Caco-2 (cell line): ENCODE measurements around the gene GRIA3. TPM values are rescaled to one million over a fixed set of nuclear protein-coding genes. Genes with fewer than 3 reads are reported as not detected.

Source experiments
- BruUV-seq: library from RNA; stranded (reverse); fragments of 400-500 nt; replicated peaks from 2 replicates; lab custom pipeline; 2021; lab: Mats Ljungman, UMichigan
- CTCF ChIA-PET: fragments of 300-600 bp; sonication (Branson Sonifier 250); formaldehyde crosslinking; loops from one replicate; lab custom pipeline; 2022; ENCODE audit warnings: antibody characterized with exemption; lab: Charles Lee
- POLR2A ChIA-PET: fragments of 300-600 bp; sonication (Branson Sonifier 250); formaldehyde crosslinking; loops from one replicate; lab custom pipeline; 2022; ENCODE audit warnings: antibody characterized with exemption; lab: Charles Lee
- DNase-seq, 2 experiments: peaks; one replicate each; pipeline versions ENCODE4 v3.0.0 to v3.0.0-alpha.2; 2020 to 2022
- H3K27me3 ChIP-seq: replicated peaks from 2 replicates; pipeline ENCODE4 v1.6.0; 2011; ENCODE audit warnings: low read length; ENCODE audit not compliant: control insufficient read depth, insufficient read depth
- H3K36me3 ChIP-seq: 2 replicates; pipeline ENCODE4 v1.5.1; 2011; ENCODE audit warnings: low read length; ENCODE audit not compliant: control insufficient read depth, insufficient read depth
- H3K4me1 ChIP-seq: fragments of 250-450 bp; sonication (Bioruptor Pico); 2 replicates; pipeline ENCODE4 v1.5.1; 2020; ENCODE audit warnings: mild to moderate bottlenecking
- H3K4me3 ChIP-seq: 2 replicates; pipeline ENCODE4 v1.5.1; 2011; ENCODE audit warnings: low read depth, mild to moderate bottlenecking, control low read depth, low read length
- H3K9me3 ChIP-seq: fragments of 250-450 bp; sonication (Bioruptor Pico); 2 replicates; pipeline ENCODE4 v1.5.1; 2020; ENCODE audit warnings: mild to moderate bottlenecking, moderate library complexity
- H3K27ac Mint-ChIP-seq: one replicate; pipeline ENCODE4 v1.8.0; 2022; ENCODE audit warnings: mixed read lengths; ENCODE audit not compliant: unreplicated experiment
- H3K27me3 Mint-ChIP-seq: one replicate; pipeline ENCODE4 v1.8.0; 2022; ENCODE audit warnings: mixed read lengths; ENCODE audit not compliant: insufficient read depth, unreplicated experiment
- H3K36me3 Mint-ChIP-seq: one replicate; pipeline ENCODE4 v1.8.0; 2022; ENCODE audit warnings: mild to moderate bottlenecking, mixed read lengths; ENCODE audit not compliant: insufficient read depth, unreplicated experiment
- H3K4me1 Mint-ChIP-seq: one replicate; pipeline ENCODE4 v1.8.0; 2022; ENCODE audit warnings: low read depth, mixed read lengths; ENCODE audit not compliant: unreplicated experiment
- H3K4me3 Mint-ChIP-seq: one replicate; pipeline ENCODE4 v1.8.0; 2022; ENCODE audit warnings: mild to moderate bottlenecking, moderate library complexity, mixed read lengths; ENCODE audit not compliant: unreplicated experiment
- H3K9me3 Mint-ChIP-seq: one replicate; pipeline ENCODE4 v1.8.0; 2022; ENCODE audit warnings: mixed read lengths; ENCODE audit not compliant: unreplicated experiment
- CTCF ChIP-seq, 2 experiments: fragments of 200-600 bp in 1 of 2; IDR thresholded peaks; 1 replicate in 1 of 2; 2 replicates in 1 of 2; pipeline versions ENCODE4 v1.5.1 to v1.8.0; 2011 to 2022; ENCODE audit warnings: antibody characterized with exemption in 1 of 2, control low read depth in 1 of 2, inconsistent platforms in 1 of 2, low read depth in 1 of 2, low read length in 1 of 2, mild to moderate bottlenecking in 1 of 2, moderate library complexity in 1 of 2; ENCODE audit not compliant: insufficient read depth in 1 of 2, severe bottlenecking in 1 of 2, unreplicated experiment in 1 of 2
- intact Hi-C: fragments of 100-400 bp; cut with micrococcal nuclease; formaldehyde crosslinking; loops from one replicate; pipeline ENCODE4 v1.10.0; 2022; ENCODE audit not compliant: unreplicated experiment
- total RNA-seq: library from RNA; stranded (reverse); gene quantifications from 2 replicates; pipeline ENCODE4 v1.2.3, GENCODE V29; 2022

GRIA3 gene
- total RNA-seq, 1 experiment from 2014 or later, result not detected

- Histone ChIP-seq H3K4me3 (no peak overlapping the region), H3K4me1 (no peaks in the 10 kb centered on the region), H3K9me3 (no peaks in the 10 kb centered on the region), H3K27me3 (no peaks in the 10 kb centered on the region), H3K36me3 (no peaks in the 10 kb centered on the region)
- BruUV-seq, result no TSS peak
- peak in 1 of 2 experiments; percentile 0 for DNase-seq
- Mint-ChIP-seq H3K9me3 (no peaks in the 10 kb centered on the region), H3K4me3 (no peak overlapping the region), H3K27ac (no peak overlapping the region), H3K36me3 (no peaks in the 10 kb centered on the region), H3K27me3 (no peaks in the 10 kb centered on the region), H3K4me1 (no peaks in the 10 kb centered on the region)
- intact Hi-C loops, result no loop called here
- CTCF ChIA-PET, result no interaction called here
- POLR2A ChIA-PET, result no interaction called here
- no peak for TF ChIP-seq CTCF (IDR thresholded peaks at IDR 0.05; ENCODE audit: insufficient read depth in 1 of 2, low read depth in 1 of 2, low read length in 1 of 2, severe bottlenecking in 1 of 2, unreplicated experiment in 1 of 2)
These were observed 292.6 kb downstream of the GRIA3 start for GRCh38 chrX:123476611-123477219.

GRCh38 chrX:123477673-123478072 is 293.6 kb downstream of the GRIA3 start:
- BruUV-seq, result no TSS peak
- no peaks in the 10 kb centered on the region for H3K36me3 ChIP-seq
- H3K27me3 ChIP-seq, result no peaks in the 10 kb centered on the region
- no peaks in the 10 kb centered on the region for H3K4me1 ChIP-seq
- POLR2A ChIA-PET, result no interaction called here
- Mint-ChIP-seq H3K27ac (no peak overlapping the region), H3K4me3 (no peak overlapping the region), H3K27me3 (no peaks in the 10 kb centered on the region), H3K36me3 (no peaks in the 10 kb centered on the region), H3K9me3 (no peaks in the 10 kb centered on the region), H3K4me1 (no peaks in the 10 kb centered on the region)
- H3K9me3 ChIP-seq, result no peaks in the 10 kb centered on the region
- CTCF ChIA-PET, result no interaction called here
- no peak for TF ChIP-seq CTCF (IDR thresholded peaks at IDR 0.05; ENCODE audit: insufficient read depth in 1 of 2, low read depth in 1 of 2, low read length in 1 of 2, severe bottlenecking in 1 of 2, unreplicated experiment in 1 of 2)
- no peak overlapping the region for H3K4me3 ChIP-seq
- intact Hi-C loops, result no loop called here
- no peak for DNase-seq

DNA sequence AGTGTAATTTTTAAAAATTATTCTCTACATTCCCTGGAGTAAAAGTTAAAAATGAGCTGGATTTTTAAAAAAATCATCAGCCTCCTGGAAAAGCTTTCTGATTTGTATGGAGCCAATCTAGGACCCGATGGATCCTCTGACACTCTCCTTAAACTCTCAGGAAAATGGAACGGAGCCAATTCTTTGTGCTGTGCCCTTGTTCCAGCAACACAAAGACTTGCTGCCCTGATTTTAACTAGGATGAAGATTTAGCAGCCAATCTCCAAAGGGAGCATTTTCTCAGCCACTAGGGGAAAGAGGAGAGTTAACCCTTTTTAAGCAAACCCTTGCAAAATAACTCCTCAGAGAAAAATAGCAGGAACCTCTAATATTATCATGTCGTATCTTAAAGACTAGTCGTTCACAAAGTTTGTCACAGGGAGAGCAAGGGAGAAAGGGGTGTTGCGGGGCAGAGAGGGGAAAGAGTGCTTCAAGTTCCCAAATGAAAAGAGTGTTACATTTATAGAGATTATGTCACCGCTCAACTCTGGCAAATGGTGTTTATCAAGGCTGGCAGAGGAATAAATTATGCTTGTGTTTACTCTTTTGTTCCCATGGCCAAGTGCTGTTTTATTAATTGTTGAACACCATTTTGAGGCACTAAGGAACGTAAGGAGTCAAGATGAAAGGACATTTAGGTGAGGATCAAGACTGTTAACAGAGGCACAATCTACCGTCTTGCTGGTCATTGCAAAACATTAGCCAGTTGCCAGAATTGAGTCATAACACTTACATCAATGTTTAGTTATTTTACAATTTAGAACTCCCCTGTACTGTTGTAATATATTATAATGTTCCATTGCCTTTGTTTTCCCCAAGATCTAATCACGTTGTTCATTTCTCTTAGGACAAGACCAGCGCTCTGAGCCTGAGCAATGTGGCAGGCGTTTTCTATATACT is 298.1 kb downstream of the GRIA3 start:
- Mint-ChIP-seq H3K9me3 (no peaks in the 10 kb centered on the region), H3K27me3 (peaks cover 3% of the 10 kb centered on the region), H3K4me3 (no peak overlapping the region), H3K36me3 (no peaks in the 10 kb centered on the region), H3K27ac (no peak overlapping the region), H3K4me1 (no peaks in the 10 kb centered on the region)
- POLR2A ChIA-PET, result no interaction called here
- no peak for TF ChIP-seq CTCF (IDR thresholded peaks at IDR 0.05; ENCODE audit: insufficient read depth in 1 of 2, low read depth in 1 of 2, low read length in 1 of 2, severe bottlenecking in 1 of 2, unreplicated experiment in 1 of 2)
- CTCF ChIA-PET, result no interaction called here
- BruUV-seq, result no TSS peak
- H3K9me3 ChIP-seq, result no peaks in the 10 kb centered on the region
- DNase-seq, result no peak
- no peaks in the 10 kb centered on the region for H3K36me3 ChIP-seq
- no peaks in the 10 kb centered on the region for H3K4me1 ChIP-seq
- H3K27me3 ChIP-seq, result no peaks in the 10 kb centered on the region
- no peak overlapping the region for H3K4me3 ChIP-seq
- intact Hi-C loops, result no loop called here
